NT2/D1 (cell line): Measurements from ENCODE around the gene LGALS12.

ENCODE experiments used
- SUZ12 ChIP-seq: IDR thresholded peaks from 2 replicates; pipeline ENCODE4 v1.6.1; 2011; ENCODE audit not compliant: insufficient read length, insufficient read depth; ENCODE audit errors: extremely low read depth
- YY1 ChIP-seq: IDR thresholded peaks from 2 replicates; pipeline ENCODE4 v1.6.1; 2011; ENCODE audit not compliant: insufficient read length, insufficient read depth
- ZNF274 ChIP-seq: IDR thresholded peaks from 2 replicates; pipeline ENCODE4 v1.6.1; 2011; ENCODE audit warnings: mild to moderate bottlenecking, low read depth, low read length

DNA sequence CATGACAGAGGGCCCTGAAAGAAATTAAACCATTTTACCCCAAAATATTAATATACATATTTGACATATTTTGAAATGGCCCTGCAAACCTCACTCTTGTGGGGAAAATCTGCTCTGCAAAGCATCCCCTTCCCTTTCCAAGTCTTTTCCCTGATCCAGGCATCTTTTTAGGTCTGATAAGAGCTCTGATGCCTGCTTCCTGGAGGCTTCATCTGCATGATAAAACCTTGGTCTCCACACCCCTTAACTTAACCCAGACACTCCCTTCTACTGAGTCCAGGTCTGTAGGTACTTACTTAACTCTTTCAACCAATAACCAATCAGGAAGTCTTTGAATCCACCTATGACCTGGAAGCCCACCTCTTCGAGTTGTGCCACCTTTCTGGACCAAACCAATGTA is 1.8 kb upstream of the LGALS12 start:
- no peak for TF ChIP-seq ZNF274
- TF ChIP-seq YY1 = no peak
- TF ChIP-seq SUZ12 = no peak
